Gastroesophageal sphincter (tissue), 3 donors: ENCODE results near the gene PRKD1.

Experiments
- CTCF ChIP-seq, 4 experiments: fragments of 200-600 bp in 2 of 4; fragments of 450-650 bp in 2 of 4; sonication (generic) in 1 of 4; IDR thresholded peaks; one replicate each; pipeline ENCODE4 v1.5.1; 2017 to 2019; ENCODE audit warnings: antibody characterized with exemption in 4 of 4, mild to moderate bottlenecking in 2 of 4, moderate library complexity in 2 of 4
- EP300 ChIP-seq: sonication (generic); formaldehyde crosslinking; IDR thresholded peaks from one replicate; pipeline ENCODE4 v1.6.1; 2017; ENCODE audit warnings: antibody characterized with exemption, mild to moderate bottlenecking
- POLR2A ChIP-seq, 2 donors: fragments of 450-650 bp; IDR thresholded peaks; one replicate each; pipeline ENCODE4 v1.6.1; 2017; ENCODE audit warnings: antibody characterized with exemption in 2 of 2, mild to moderate bottlenecking in 2 of 2, moderate library complexity in 1 of 2
- POLR2AphosphoS5 ChIP-seq: sonication (generic); formaldehyde crosslinking; IDR thresholded peaks from one replicate; pipeline ENCODE4 v1.6.1; 2017; ENCODE audit warnings: antibody characterized with exemption

GRCh38 chr14:29783556-29783955 lies 144.1 kb downstream of the PRKD1 start:
- TF ChIP-seq CTCF (IDR thresholded peaks at IDR 0.05) (no peak), POLR2A (IDR thresholded peaks at IDR 0.05) (no peak), POLR2AphosphoS5 (no peak), EP300 (no peak)
